ENCODE measurements around the gene ARPP19.

Gene ARPP19

DNA sequence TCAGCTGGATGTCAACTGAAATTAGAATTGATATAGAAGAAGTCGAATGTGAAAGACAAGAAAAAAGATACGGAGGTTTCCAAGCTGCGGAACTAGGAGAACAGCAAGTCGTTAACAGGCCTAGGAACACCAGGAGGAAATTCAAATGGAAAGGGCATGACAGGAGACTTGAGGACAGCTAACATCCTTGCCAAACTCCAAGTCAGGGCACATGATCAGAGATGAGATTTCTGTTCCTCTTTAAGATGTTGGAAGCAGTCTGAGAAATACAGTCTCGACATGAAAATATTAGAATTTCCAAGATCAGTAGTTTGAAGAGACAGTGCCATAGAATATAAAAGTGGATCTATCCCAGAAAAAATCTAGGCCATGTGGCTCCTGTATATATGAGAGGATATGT is 45.2 kb downstream of the ARPP19 start:
- DNase-seq (ENCODE audit: low read depth, low spot score), result no peak
- in situ Hi-C loops (cut with HindIII; ENCODE audit: low sequenced_read_pairs), result no loop called here
- TF ChIP-seq, protein P1, sequence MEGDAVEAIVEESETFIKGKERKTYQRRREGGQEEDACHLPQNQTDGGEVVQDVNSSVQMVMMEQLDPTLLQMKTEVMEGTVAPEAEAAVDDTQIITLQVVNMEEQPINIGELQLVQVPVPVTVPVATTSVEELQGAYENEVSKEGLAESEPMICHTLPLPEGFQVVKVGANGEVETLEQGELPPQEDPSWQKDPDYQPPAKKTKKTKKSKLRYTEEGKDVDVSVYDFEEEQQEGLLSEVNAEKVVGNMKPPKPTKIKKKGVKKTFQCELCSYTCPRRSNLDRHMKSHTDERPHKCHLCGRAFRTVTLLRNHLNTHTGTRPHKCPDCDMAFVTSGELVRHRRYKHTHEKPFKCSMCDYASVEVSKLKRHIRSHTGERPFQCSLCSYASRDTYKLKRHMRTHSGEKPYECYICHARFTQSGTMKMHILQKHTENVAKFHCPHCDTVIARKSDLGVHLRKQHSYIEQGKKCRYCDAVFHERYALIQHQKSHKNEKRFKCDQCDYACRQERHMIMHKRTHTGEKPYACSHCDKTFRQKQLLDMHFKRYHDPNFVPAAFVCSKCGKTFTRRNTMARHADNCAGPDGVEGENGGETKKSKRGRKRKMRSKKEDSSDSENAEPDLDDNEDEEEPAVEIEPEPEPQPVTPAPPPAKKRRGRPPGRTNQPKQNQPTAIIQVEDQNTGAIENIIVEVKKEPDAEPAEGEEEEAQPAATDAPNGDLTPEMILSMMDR (IDR thresholded peaks at IDR 0.05; ENCODE audit: low read depth, low read length), result no peak
- no peak overlapping the region for H3K4me3 ChIP-seq (ENCODE audit: low read depth, low read length)

DNA sequence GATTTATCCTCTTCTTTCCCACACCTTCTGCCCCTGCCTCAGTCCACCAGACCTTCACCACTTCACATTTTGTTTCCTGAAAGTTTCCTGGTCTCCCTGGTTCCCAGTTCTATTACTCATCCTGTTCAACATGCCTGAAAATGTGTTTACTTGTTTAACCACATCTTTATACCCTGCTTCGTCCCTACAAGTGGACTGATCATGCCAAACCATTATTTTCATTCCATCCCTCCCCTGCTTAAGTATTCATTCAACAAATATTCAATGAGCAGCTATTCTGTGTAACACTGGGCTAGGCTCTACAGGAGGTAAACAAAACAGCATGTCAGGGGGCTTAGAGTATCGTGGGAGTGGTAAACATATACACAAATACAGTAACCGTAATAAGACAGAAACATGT is 45.6 kb downstream of the ARPP19 start:
- no peak overlapping the region for H3K4me3 ChIP-seq (ENCODE audit: low read depth, low read length)
- DNase-seq (ENCODE audit: low read depth, low spot score), result peak; percentile 91
- TF ChIP-seq, protein P1 (IDR thresholded peaks at IDR 0.05; ENCODE audit: low read depth, low read length), result no peak
- in situ Hi-C loops (cut with HindIII; ENCODE audit: low sequenced_read_pairs), result no loop called here

- TF ChIP-seq, protein P1 (IDR thresholded peaks at IDR 0.05; ENCODE audit: low read depth, low read length), result no peak
- H3K4me3 ChIP-seq (ENCODE audit: low read depth, low read length), result no peak overlapping the region
- in situ Hi-C loops (cut with HindIII; ENCODE audit: low sequenced_read_pairs), result no loop called here
- no peak for DNase-seq (ENCODE audit: low read depth, low spot score)
Measured at GRCh38 chr15:52521682-52522081, 47.1 kb downstream of the ARPP19 start.

DNA sequence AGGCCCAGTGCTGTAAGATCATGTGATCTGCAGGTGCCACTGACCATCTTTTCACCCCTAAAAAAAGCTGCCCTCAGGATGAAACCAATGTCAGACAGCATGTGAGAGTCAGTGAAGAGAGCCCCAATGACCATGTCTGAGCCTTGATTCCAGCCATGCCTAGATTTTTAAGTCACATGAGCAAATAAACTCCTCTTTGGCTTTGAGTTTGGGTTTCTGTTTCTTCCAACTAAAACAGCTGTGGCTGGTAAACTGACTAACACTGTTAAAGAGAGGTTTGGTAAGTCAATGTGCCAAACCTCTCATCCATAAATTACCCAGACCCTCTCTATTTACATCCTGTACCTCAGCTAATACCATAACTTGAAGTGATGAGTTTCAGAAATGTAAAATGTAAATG is 48.4 kb downstream of the ARPP19 start:
- TF ChIP-seq, protein P1 (IDR thresholded peaks at IDR 0.05; ENCODE audit: low read depth, low read length), result no peak
- in situ Hi-C loops (cut with HindIII; ENCODE audit: low sequenced_read_pairs), result no loop called here

DNA sequence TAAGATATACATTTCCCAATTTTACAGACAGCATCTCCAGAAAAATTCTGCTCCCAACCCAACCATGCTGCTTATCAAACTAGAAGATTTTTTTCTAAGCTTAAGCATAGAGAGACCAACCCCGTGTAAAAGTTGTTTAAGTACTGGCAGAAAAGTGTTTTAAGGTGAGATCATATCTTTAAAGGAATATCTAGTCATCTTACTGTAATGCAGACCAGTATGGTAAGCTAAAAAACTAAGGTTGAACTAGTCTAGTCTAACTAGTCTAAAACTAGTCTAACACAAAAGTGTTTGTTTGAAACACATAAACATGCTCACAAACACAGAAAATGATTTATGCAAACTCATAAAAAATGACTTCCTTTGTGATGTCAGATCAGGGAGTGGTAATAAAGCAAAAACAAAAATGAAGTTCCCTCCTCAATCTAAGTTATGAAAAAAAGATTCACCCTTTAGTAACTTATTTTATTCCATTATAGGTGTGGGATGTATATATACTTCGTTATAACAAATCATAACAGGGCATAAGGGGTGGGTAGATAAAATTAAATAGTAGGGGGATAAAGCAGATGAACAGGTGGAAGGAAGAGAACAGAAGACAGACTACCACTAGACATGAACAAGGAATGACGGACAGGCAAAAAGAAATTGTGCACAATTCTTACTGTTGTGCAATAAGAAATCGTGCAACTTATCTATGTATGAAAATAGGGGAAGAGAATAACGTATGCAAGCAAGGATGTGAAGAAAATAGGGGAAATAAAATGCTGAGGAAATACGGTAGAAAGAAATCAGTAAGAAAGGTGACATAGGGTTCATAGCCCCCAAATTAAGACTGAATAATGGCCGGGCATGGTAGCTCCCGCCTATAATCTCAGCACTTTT is 50.1 kb downstream of the ARPP19 start:
- H3K4me3 ChIP-seq (ENCODE audit: low read depth, low read length), result no peak overlapping the region
- in situ Hi-C loops (cut with HindIII; ENCODE audit: low sequenced_read_pairs), result no loop called here
- TF ChIP-seq, protein P1 (IDR thresholded peaks at IDR 0.05; ENCODE audit: low read depth, low read length), result no peak
- peak; percentile 16 for DNase-seq (ENCODE audit: low read depth, low spot score)

More for the DNA sequence above, 48.4 kb downstream of the ARPP19 start:
- DNase-seq (ENCODE audit: low read depth, low spot score), result no peak
- H3K4me3 ChIP-seq (ENCODE audit: low read depth, low read length), result no peak overlapping the region

DNA sequence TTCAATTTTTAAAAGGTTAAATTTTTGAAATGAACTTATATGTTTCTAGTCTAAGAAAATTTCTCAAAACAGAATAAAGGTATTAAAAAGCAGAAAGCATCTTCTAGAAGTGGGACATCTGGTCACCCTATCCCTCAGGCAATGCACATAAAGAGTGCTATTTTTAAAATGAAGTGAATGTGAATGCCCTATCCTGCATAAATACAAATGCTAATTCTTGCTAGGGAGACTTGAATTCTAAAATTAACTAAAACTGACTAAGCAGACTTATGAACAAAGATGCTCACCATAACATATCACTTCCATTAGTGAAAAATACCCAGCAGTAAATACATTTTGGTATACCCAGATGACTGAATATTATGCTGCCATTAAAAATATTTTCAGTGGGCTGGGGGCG is 51.8 kb downstream of the ARPP19 start:
- DNase-seq (ENCODE audit: low read depth, low spot score), result no peak
- TF ChIP-seq, protein P1 (IDR thresholded peaks at IDR 0.05; ENCODE audit: low read depth, low read length), result no peak
- H3K4me3 ChIP-seq (ENCODE audit: low read depth, low read length), result no peak overlapping the region
- in situ Hi-C loops (cut with HindIII; ENCODE audit: low sequenced_read_pairs), result no loop called here
